ENCODE data around the gene SLC5A1.

GRCh38 chr22:32005453-32005852, 37.6 kb upstream of the SLC5A1 start:
- TF ChIP-seq CTCF (IDR thresholded peaks at IDR 0.05) (no peak), POLR2A (IDR thresholded peaks at IDR 0.05) (no peak)
